Subcutaneous adipose tissue (tissue), 4 donors: ENCODE results near the gene UPF3A. TPM values are rescaled to one million over a fixed set of nuclear protein-coding genes. Genes with fewer than 3 reads are reported as not detected.

Experiments
- total RNA-seq, 4 donors: library from RNA; depleted of rRNA; stranded (reverse); fragments of >200 nt; gene quantifications; one replicate each; pipeline ENCODE4 v1.1.0, GENCODE V29; 2016
- TF ChIP-seq, protein P1 (sequence below): fragments of 450-650 bp; IDR thresholded peaks from one replicate; pipeline ENCODE4 v1.5.1; 2016; ENCODE audit warnings: low read depth, mild to moderate bottlenecking, control low read depth, antibody characterized with exemption, moderate library complexity

Gene UPF3A
- total RNA-seq, 4 donors from 2014 or later = 35.4 to 74.4 (median 46.2) TPM

GRCh38 chr13:114309806-114310410 is 28.5 kb downstream of the UPF3A start:
- TF ChIP-seq, protein P1, sequence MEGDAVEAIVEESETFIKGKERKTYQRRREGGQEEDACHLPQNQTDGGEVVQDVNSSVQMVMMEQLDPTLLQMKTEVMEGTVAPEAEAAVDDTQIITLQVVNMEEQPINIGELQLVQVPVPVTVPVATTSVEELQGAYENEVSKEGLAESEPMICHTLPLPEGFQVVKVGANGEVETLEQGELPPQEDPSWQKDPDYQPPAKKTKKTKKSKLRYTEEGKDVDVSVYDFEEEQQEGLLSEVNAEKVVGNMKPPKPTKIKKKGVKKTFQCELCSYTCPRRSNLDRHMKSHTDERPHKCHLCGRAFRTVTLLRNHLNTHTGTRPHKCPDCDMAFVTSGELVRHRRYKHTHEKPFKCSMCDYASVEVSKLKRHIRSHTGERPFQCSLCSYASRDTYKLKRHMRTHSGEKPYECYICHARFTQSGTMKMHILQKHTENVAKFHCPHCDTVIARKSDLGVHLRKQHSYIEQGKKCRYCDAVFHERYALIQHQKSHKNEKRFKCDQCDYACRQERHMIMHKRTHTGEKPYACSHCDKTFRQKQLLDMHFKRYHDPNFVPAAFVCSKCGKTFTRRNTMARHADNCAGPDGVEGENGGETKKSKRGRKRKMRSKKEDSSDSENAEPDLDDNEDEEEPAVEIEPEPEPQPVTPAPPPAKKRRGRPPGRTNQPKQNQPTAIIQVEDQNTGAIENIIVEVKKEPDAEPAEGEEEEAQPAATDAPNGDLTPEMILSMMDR = no peak

DNA sequence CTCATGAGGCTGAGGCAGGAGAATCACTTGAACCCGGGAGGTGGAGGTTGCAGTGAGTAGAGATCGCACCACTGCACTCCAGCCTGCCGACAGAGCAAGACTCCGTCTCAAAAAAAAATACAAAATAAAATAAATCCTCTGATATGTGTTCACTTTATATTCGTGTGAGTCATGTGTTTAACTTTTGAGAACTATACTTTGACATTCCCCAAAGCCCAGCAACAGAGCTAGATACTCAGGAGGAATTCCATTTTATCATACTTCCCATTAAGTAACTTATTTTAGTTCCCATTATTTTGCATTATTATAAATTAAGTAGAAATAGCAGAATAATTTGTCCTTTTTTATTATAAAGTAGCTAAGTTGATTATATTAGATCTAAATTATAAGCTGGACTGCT is 29.6 kb downstream of the UPF3A start:
- TF ChIP-seq, protein P1 = no peak

GRCh38 chr13:114311387-114311786 is 30.0 kb downstream of the UPF3A start:
- TF ChIP-seq, protein P1 = no peak

- TF ChIP-seq, protein P1 = no peak
These were observed 30.5 kb downstream of the UPF3A start for GRCh38 chr13:114311908-114312307.

- TF ChIP-seq, protein P1 = no peak
These were observed 31.9 kb downstream of the UPF3A start for GRCh38 chr13:114313061-114313860.

DNA sequence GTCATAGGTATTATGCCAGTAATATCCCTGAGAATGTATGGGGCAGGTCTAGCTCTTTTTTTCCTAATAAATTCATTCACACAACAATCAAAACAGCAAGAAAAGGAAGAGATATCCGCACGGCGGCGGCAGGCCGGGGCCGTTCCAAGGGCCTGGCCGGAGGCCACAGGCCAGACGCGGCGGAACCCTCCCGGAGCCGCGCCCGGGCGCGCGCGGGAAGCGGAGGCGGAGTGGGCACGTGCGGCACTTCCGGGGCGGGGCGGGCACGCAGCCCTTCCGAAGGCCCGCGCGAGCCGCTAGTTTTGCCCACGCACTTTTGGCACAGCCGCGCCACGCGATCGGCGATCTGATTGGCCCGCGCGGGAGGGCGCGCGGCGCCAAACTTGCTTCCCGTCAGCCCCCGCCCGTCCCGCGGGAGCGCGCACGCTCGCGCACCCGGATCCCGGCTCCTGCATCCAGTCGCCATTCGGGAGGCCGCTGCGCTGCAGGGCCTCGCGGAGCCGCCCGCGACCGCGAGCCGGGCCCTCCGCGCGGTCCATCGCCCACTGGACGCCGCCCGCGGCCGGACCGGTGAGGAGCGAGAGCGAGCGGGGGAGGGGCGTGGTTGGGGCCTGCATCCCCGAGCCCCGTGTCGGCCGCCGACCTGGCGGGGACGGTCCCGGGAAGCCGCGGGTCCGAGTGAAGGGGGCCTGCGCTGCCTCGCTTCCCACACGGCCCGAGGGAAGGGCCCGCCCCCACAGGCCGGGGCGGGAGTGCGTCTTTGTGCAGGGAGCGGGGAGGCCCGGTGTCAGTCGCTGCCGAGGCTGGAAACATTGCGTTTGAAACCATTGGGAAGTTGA is 32.9 kb downstream of the UPF3A start, which contains the start of gene CHAMP1:
CHAMP1 (plus strand) TSS at position 430 of the 839 bp plus-strand sequence. CDS start 9,340 bp downstream, outside the sequence.
- TF ChIP-seq, protein P1 = no peak
